MCF 10A (cell line): ENCODE data around the gene TMCO4. TPM values are rescaled to one million over a fixed set of nuclear protein-coding genes. Genes with fewer than 3 reads are reported as not detected.

Experiments used
- BruUV-seq: library from RNA; stranded (reverse); fragments of 400-500 nt; replicated peaks from 2 replicates; lab custom pipeline; 2021; lab: Mats Ljungman, UMichigan
- CTCF ChIA-PET: fragments of 300-600 bp; sonication (Branson Sonifier 250); formaldehyde crosslinking; extraction: SDS; loops from one replicate; lab custom pipeline; 2021; ENCODE audit warnings: antibody characterized with exemption, inconsistent platforms; lab: Yijun Ruan, JAX
- POLR2A ChIA-PET: fragments of 300-600, 350-650 bp; sonication (Branson Sonifier 250); formaldehyde crosslinking; extraction: SDS; loops from one replicate; lab custom pipeline; 2020; ENCODE audit warnings: antibody characterized with exemption, inconsistent platforms; lab: Yijun Ruan, JAX
- DNase-seq: peaks from one replicate; pipeline ENCODE4 v3.0.0-alpha.2; 2018; ENCODE audit not compliant: unreplicated experiment
- H3K27ac Mint-ChIP-seq: one replicate; pipeline ENCODE4 v1.8.0; 2022; ENCODE audit warnings: mild to moderate bottlenecking, low read depth, mixed read lengths; ENCODE audit not compliant: unreplicated experiment
- H3K27me3 Mint-ChIP-seq: one replicate; pipeline ENCODE4 v1.8.0; 2022; ENCODE audit warnings: mixed read lengths; ENCODE audit not compliant: insufficient read depth, unreplicated experiment
- H3K36me3 Mint-ChIP-seq: one replicate; pipeline ENCODE4 v1.8.0; 2022; ENCODE audit warnings: mild to moderate bottlenecking, moderate library complexity, mixed read lengths; ENCODE audit not compliant: insufficient read depth, unreplicated experiment
- H3K4me1 Mint-ChIP-seq: one replicate; pipeline ENCODE4 v1.8.0; 2022; ENCODE audit warnings: mixed read lengths; ENCODE audit not compliant: insufficient read depth, unreplicated experiment
- H3K4me3 Mint-ChIP-seq: one replicate; pipeline ENCODE4 v1.8.0; 2022; ENCODE audit warnings: mild to moderate bottlenecking, moderate library complexity, mixed read lengths; ENCODE audit not compliant: unreplicated experiment
- H3K9me3 Mint-ChIP-seq: one replicate; pipeline ENCODE4 v1.8.0; 2022; ENCODE audit warnings: mixed read lengths; ENCODE audit not compliant: unreplicated experiment
- CTCF ChIP-seq: fragments of 200-600 bp; IDR thresholded peaks from one replicate; pipeline ENCODE4 v1.8.0; 2022; ENCODE audit warnings: antibody characterized with exemption, mild to moderate bottlenecking; ENCODE audit not compliant: unreplicated experiment
- intact Hi-C: fragments of 100-400 bp; cut with micrococcal nuclease; formaldehyde crosslinking; loops from 2 replicates; pipeline ENCODE4 v1.14.1; 2022
- total RNA-seq: library from RNA; stranded (reverse); gene quantifications from 2 replicates; pipeline ENCODE4 v1.2.3, GENCODE V29; 2022

The TMCO4 gene
- total RNA-seq, 1 experiment from 2014 or later = 20.5 TPM

GRCh38 chr1:19651141-19651737 is 148.5 kb downstream of the TMCO4 start:
- TF ChIP-seq CTCF = peak; percentile 50
- peaks cover 50% of the 10 kb centered on the region for H3K4me1 Mint-ChIP-seq
- H3K27ac Mint-ChIP-seq = peak overlapping the region; percentile 75

GRCh38 chr1:19650416-19651140 is 149.1 kb downstream of the TMCO4 start:
- BruUV-seq = no TSS peak
- Mint-ChIP-seq H3K4me1 (peaks cover 56% of the 10 kb centered on the region), H3K27ac (peak overlapping the region; percentile 75), H3K27me3 (no peaks in the 10 kb centered on the region), H3K9me3 (no peaks in the 10 kb centered on the region), H3K4me3 (peak overlapping the region; percentile 8), H3K36me3 (peaks cover 27% of the 10 kb centered on the region)
- TF ChIP-seq CTCF = no peak
- ChIA-PET POLR2A (interaction anchor here (0.8 to 1.2 kb wide), 5 partner anchors 8 to 212 kb away, joined by 3 to 4 read pairs (median 3); no protein-coding TSS in a partner anchor), CTCF (interaction anchor here (0.5 to 4.5 kb wide), 10 partner anchors 10 to 309 kb away, joined by 3 to 25 read pairs (median 4); no protein-coding TSS in a partner anchor)
- intact Hi-C loops = loop anchor here (1.0 to 5.0 kb wide), 2 partner anchors 68 to 163 kb away; no protein-coding TSS in a partner anchor
- DNase-seq = no peak

More at GRCh38 chr1:19651141-19651737, 148.5 kb downstream of the TMCO4 start:
- H3K9me3 Mint-ChIP-seq = no peaks in the 10 kb centered on the region
- ChIA-PET CTCF (interaction anchor here (0.6 to 4.5 kb wide), 9 partner anchors 11 to 307 kb away, joined by 3 to 25 read pairs (median 4); no protein-coding TSS in a partner anchor), POLR2A (interaction anchor here (0.7 to 1.2 kb wide), 5 partner anchors 9 to 213 kb away, joined by 3 to 4 read pairs (median 3); no protein-coding TSS in a partner anchor)
- no TSS peak for BruUV-seq
- no peaks in the 10 kb centered on the region for H3K27me3 Mint-ChIP-seq
- DNase-seq = no peak
- no peak overlapping the region for H3K4me3 Mint-ChIP-seq
- H3K36me3 Mint-ChIP-seq = peaks cover 33% of the 10 kb centered on the region
- intact Hi-C loops = loop anchor here (1.0 to 5.0 kb wide), 2 partner anchors 69 to 164 kb away; no protein-coding TSS in a partner anchor

GRCh38 chr1:19648689-19649088 is 151.0 kb downstream of the TMCO4 start:
- CTCF ChIA-PET = interaction anchor here (0.6 to 3.7 kb wide), 9 partner anchors 12 to 343 kb away, joined by 3 to 14 read pairs (median 3); no protein-coding TSS in a partner anchor

More at GRCh38 chr1:19648689-19649088, 151.0 kb downstream of the TMCO4 start:
- intact Hi-C loops = loop anchor here (5.0 kb wide), 1 partner anchor 211 kb away; no protein-coding TSS in a partner anchor
- Mint-ChIP-seq H3K4me1 (peaks cover 48% of the 10 kb centered on the region), H3K27me3 (no peaks in the 10 kb centered on the region), H3K9me3 (no peaks in the 10 kb centered on the region), H3K4me3 (no peak overlapping the region), H3K27ac (no peak overlapping the region), H3K36me3 (peaks cover 23% of the 10 kb centered on the region)
- POLR2A ChIA-PET = interaction anchor here (0.9 to 1.5 kb wide), 4 partner anchors 10 to 161 kb away, joined by 3 to 4 read pairs (median 3); no protein-coding TSS in a partner anchor
- TF ChIP-seq CTCF = peak; percentile 40
- no TSS peak for BruUV-seq
- peak; percentile 89 for DNase-seq
